ENCODE measurements around the gene TMEM150B.

GRCh38 chr19:55264531-55264930 is 60.6 kb downstream of the TMEM150B start:
- TF ChIP-seq REST (IDR thresholded peaks at IDR 0.05; ENCODE audit: unreplicated experiment) (no peak), CTCF (conservative IDR thresholded peaks at IDR 0.05; ENCODE audit: low read depth in 2 of 2) (no peak)

Data from GM23338 (cell line).